PC-9 (cell line): ENCODE results near the gene EIF2D.

Experiments
- EZH2 ChIP-seq: fragments of 200-600 bp; sonication (generic); IDR thresholded peaks from 2 replicates; pipeline ENCODE4 v1.8.0; 2017; ENCODE audit warnings: antibody characterized with exemption, low read depth
- TF ChIP-seq, protein P1 (sequence below): fragments of 200-600 bp; sonication (generic); conservative IDR thresholded peaks from 2 replicates; pipeline ENCODE4 v1.6.1; 2017; ENCODE audit warnings: mixed run types, antibody characterized with exemption, mild to moderate bottlenecking, moderate library complexity

DNA sequence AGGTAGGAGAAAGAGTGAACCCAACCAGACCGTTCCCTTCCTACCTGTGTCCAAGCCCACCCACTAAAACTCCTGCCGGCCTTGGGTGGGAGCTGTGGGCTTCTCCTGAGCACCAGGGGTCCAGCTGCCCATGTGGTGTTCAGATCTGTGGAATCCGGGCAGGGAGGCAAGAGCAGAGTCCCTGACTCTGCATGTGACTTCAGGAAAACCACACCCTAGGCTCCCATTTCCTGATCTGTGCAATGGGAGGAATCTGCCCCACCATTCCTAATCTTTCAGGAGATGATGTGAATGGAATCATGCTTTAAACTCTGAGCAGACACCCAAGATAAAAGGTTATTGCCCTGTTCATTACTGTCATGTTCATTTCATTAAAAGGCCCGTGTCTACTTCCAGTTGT lies 27.6 kb downstream of the EIF2D start:
- TF ChIP-seq, protein P1, sequence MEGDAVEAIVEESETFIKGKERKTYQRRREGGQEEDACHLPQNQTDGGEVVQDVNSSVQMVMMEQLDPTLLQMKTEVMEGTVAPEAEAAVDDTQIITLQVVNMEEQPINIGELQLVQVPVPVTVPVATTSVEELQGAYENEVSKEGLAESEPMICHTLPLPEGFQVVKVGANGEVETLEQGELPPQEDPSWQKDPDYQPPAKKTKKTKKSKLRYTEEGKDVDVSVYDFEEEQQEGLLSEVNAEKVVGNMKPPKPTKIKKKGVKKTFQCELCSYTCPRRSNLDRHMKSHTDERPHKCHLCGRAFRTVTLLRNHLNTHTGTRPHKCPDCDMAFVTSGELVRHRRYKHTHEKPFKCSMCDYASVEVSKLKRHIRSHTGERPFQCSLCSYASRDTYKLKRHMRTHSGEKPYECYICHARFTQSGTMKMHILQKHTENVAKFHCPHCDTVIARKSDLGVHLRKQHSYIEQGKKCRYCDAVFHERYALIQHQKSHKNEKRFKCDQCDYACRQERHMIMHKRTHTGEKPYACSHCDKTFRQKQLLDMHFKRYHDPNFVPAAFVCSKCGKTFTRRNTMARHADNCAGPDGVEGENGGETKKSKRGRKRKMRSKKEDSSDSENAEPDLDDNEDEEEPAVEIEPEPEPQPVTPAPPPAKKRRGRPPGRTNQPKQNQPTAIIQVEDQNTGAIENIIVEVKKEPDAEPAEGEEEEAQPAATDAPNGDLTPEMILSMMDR: no peak
- no peak for TF ChIP-seq EZH2
